H9 (cell line): ENCODE data around the gene DNAJC2. TPM values are rescaled to one million over a fixed set of nuclear protein-coding genes. Genes with fewer than 3 reads are reported as not detected.
"Not testable (repeated sequence)": the region's sequence is repeated elsewhere in the genome, so short reads cannot be mapped to it uniquely, and the experiment has no call there.

Experiments
- DNase-seq: peaks from one replicate; pipeline ENCODE4 v3.0.0-alpha.2; 2017
- H2AFZ ChIP-seq: one replicate; pipeline ENCODE4 v1.6.1; 2013; ENCODE audit warnings: mild to moderate bottlenecking, low read length, control low read depth, moderate library complexity
- H2AK5ac ChIP-seq: 2 replicates; pipeline ENCODE4 v1.6.1; 2013; ENCODE audit warnings: low read length, control low read depth, mixed read lengths; ENCODE audit not compliant: insufficient read length
- H2BK120ac ChIP-seq: one replicate; pipeline ENCODE4 v1.6.1; 2013; ENCODE audit warnings: low read depth, mild to moderate bottlenecking, low read length, control low read depth, inconsistent platforms; ENCODE audit not compliant: poor library complexity, severe bottlenecking
- H2BK12ac ChIP-seq: 2 replicates; pipeline ENCODE4 v1.6.1; 2013; ENCODE audit warnings: low read length, control low read depth, mixed read lengths, low read depth; ENCODE audit not compliant: insufficient read length
- H2BK15ac ChIP-seq: 2 replicates; pipeline ENCODE4 v1.6.1; 2013; ENCODE audit warnings: low read depth, low read length, control low read depth
- H2BK20ac ChIP-seq: one replicate; pipeline ENCODE4 v1.6.1; 2013; ENCODE audit warnings: low read depth, mild to moderate bottlenecking, low read length, control low read depth, inconsistent platforms; ENCODE audit not compliant: poor library complexity, severe bottlenecking
- H2BK5ac ChIP-seq: 2 replicates; pipeline ENCODE4 v1.6.1; 2013; ENCODE audit warnings: low read length, control low read depth, mixed read lengths; ENCODE audit not compliant: insufficient read length
- H3K14ac ChIP-seq: 2 replicates; pipeline ENCODE4 v1.6.1; 2013; ENCODE audit warnings: low read length, control low read depth; ENCODE audit not compliant: insufficient read depth
- H3K18ac ChIP-seq: 2 replicates; pipeline ENCODE4 v1.6.1; 2013; ENCODE audit warnings: low read depth, mild to moderate bottlenecking, mixed read lengths, low read length, control low read depth; ENCODE audit not compliant: insufficient read length
- H3K23ac ChIP-seq: 2 replicates; pipeline ENCODE4 v1.6.1; 2013; ENCODE audit warnings: low read length, control low read depth, mixed read lengths, low read depth; ENCODE audit not compliant: insufficient read length
- H3K23me2 ChIP-seq: 2 replicates; pipeline ENCODE4 v1.6.1; 2013; ENCODE audit warnings: low read depth, mild to moderate bottlenecking, mixed read lengths, low read length, control low read depth; ENCODE audit not compliant: insufficient read length, poor library complexity, severe bottlenecking
- H3K27ac ChIP-seq: 2 replicates; pipeline ENCODE4 v1.5.1; 2013; ENCODE audit warnings: low read length, control low read depth, mixed read lengths, low read depth; ENCODE audit not compliant: insufficient read length
- H3K27me3 ChIP-seq: 2 replicates; pipeline ENCODE4 v1.6.1; 2013; ENCODE audit warnings: low read length, control low read depth, inconsistent platforms; ENCODE audit not compliant: insufficient read depth
- H3K4ac ChIP-seq: 2 replicates; pipeline ENCODE4 v1.6.1; 2013; ENCODE audit warnings: low read depth, mild to moderate bottlenecking, control low read depth, inconsistent platforms, low read length, moderate library complexity
- H3K4me1 ChIP-seq: 2 replicates; pipeline ENCODE4 v1.6.1; 2013; ENCODE audit warnings: low read length, control low read depth, inconsistent platforms; ENCODE audit not compliant: insufficient read depth
- H3K4me2 ChIP-seq: 2 replicates; pipeline ENCODE4 v1.6.1; 2013; ENCODE audit warnings: low read length, control low read depth, mixed read lengths; ENCODE audit not compliant: insufficient read length, insufficient read depth
- H3K56ac ChIP-seq: 2 replicates; pipeline ENCODE4 v1.6.1; 2013; ENCODE audit warnings: low read depth, mild to moderate bottlenecking, mixed read lengths, low read length, control low read depth; ENCODE audit not compliant: insufficient read length
- H3K79me1 ChIP-seq: 2 replicates; pipeline ENCODE4 v1.6.1; 2013; ENCODE audit warnings: low read depth, mild to moderate bottlenecking, moderate library complexity, low read length, control low read depth, inconsistent platforms; ENCODE audit not compliant: insufficient read depth, poor library complexity, severe bottlenecking
- H3K79me2 ChIP-seq: 2 replicates; pipeline ENCODE4 v1.6.1; 2013; ENCODE audit warnings: low read length, control low read depth, inconsistent platforms; ENCODE audit not compliant: insufficient read depth
- H3K9ac ChIP-seq: 2 replicates; pipeline ENCODE4 v1.6.1; 2013; ENCODE audit warnings: low read length, control low read depth, mixed read lengths; ENCODE audit not compliant: insufficient read length; ENCODE audit errors: extremely low read depth
- H3K9me3 ChIP-seq: one replicate; pipeline ENCODE4 v1.6.1; 2013; ENCODE audit warnings: low read depth, low read length, inconsistent platforms; ENCODE audit not compliant: control insufficient read depth
- H3T11ph ChIP-seq: one replicate; pipeline ENCODE4 v1.6.1; 2013; ENCODE audit warnings: mild to moderate bottlenecking, low read length, control low read depth, inconsistent platforms
- H4K20me1 ChIP-seq: one replicate; pipeline ENCODE4 v1.6.1; 2013; ENCODE audit not compliant: control insufficient read depth, insufficient read length, insufficient read depth
- H4K5ac ChIP-seq: 2 replicates; pipeline ENCODE4 v1.6.1; 2013; ENCODE audit warnings: low read depth, mild to moderate bottlenecking, mixed read lengths, low read length, control low read depth; ENCODE audit not compliant: insufficient read length
- H4K8ac ChIP-seq: replicated peaks from 2 replicates; pipeline ENCODE4 v1.6.1; 2013; ENCODE audit warnings: low read length, control low read depth, mixed read lengths, low read depth; ENCODE audit not compliant: insufficient read length
- H4K91ac ChIP-seq: 2 replicates; pipeline ENCODE4 v1.6.1; 2013; ENCODE audit warnings: low read depth, mild to moderate bottlenecking, moderate library complexity, mixed read lengths, low read length, control low read depth; ENCODE audit not compliant: insufficient read length
- H3K27ac Mint-ChIP-seq, 3 experiments: 2 replicates in 2 of 3; 3 replicates in 1 of 3; pipeline ENCODE4 v1.8.0; 2020 to 2021; ENCODE audit warnings: mixed read lengths in 3 of 3, mild to moderate bottlenecking in 1 of 3, moderate library complexity in 1 of 3
- H3K27me3 Mint-ChIP-seq: 2 replicates; pipeline ENCODE4 v1.8.0; 2021; ENCODE audit warnings: low read depth, mild to moderate bottlenecking, moderate library complexity, mixed read lengths
- H3K36me3 Mint-ChIP-seq, 3 experiments: 2 replicates in 2 of 3; 3 replicates in 1 of 3; pipeline ENCODE4 v1.8.0; 2020 to 2021; ENCODE audit warnings: low read depth in 3 of 3, mixed read lengths in 3 of 3; ENCODE audit not compliant: insufficient read depth in 1 of 3
- H3K4me1 Mint-ChIP-seq, 2 experiments: 2 replicates each; pipeline ENCODE4 v1.8.0; 2020; ENCODE audit warnings: mixed read lengths in 2 of 2
- H3K4me3 Mint-ChIP-seq, 2 experiments: 2 replicates in 1 of 2; 3 replicates in 1 of 2; pipeline ENCODE4 v1.8.0; 2020 to 2021; ENCODE audit warnings: mild to moderate bottlenecking in 2 of 2, mixed read lengths in 2 of 2, moderate library complexity in 1 of 2
- H3K9me3 Mint-ChIP-seq, 2 experiments: 2 replicates in 1 of 2; 3 replicates in 1 of 2; pipeline ENCODE4 v1.8.0; 2020; ENCODE audit warnings: mild to moderate bottlenecking in 2 of 2, mixed read lengths in 2 of 2, moderate library complexity in 1 of 2
- WGBS: extraction: QIAGEN DNeasy Blood & Tissue Kit; methylation state at CpG from one replicate; pipeline ENCODE4 v1.1.7; 2013; ENCODE audit warnings: missing lambda C conversion rate, low lambda C conversion rate, mixed read lengths; ENCODE audit not compliant: insufficient read length; ENCODE audit errors: extremely low coverage; 5-methylcytosine and 5-hydroxymethylcytosine counted together
- total RNA-seq: library from RNA; stranded (reverse); gene quantifications from 2 replicates; pipeline ENCODE4 v1.2.1, GENCODE V29; 2021

The DNAJC2 gene
- total RNA-seq, 1 experiment from 2014 or later = 57.9 TPM

DNA sequence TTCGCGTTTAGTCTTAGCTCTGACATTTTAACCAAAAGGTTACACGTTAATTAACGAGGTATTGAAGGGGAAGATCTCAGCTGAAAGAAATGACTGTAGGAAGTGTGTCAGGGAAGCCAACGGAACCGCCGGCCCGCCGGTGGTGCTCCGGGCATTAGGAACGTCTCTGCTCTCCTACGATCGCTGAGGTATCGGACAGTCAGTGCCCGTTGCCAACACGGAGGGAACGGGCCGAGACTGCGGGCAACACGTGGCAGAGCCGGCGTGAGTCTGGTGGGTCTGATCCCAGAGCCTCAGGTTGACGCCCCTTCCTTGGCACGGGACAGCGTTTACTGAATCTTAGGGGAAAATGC, 63.8 kb downstream of the DNAJC2 start:
- not testable (repeated sequence) for H3K9me3 Mint-ChIP-seq, H3K9ac ChIP-seq
- peaks cover 51% of the 10 kb centered on the region for H3K27me3 Mint-ChIP-seq

DNA sequence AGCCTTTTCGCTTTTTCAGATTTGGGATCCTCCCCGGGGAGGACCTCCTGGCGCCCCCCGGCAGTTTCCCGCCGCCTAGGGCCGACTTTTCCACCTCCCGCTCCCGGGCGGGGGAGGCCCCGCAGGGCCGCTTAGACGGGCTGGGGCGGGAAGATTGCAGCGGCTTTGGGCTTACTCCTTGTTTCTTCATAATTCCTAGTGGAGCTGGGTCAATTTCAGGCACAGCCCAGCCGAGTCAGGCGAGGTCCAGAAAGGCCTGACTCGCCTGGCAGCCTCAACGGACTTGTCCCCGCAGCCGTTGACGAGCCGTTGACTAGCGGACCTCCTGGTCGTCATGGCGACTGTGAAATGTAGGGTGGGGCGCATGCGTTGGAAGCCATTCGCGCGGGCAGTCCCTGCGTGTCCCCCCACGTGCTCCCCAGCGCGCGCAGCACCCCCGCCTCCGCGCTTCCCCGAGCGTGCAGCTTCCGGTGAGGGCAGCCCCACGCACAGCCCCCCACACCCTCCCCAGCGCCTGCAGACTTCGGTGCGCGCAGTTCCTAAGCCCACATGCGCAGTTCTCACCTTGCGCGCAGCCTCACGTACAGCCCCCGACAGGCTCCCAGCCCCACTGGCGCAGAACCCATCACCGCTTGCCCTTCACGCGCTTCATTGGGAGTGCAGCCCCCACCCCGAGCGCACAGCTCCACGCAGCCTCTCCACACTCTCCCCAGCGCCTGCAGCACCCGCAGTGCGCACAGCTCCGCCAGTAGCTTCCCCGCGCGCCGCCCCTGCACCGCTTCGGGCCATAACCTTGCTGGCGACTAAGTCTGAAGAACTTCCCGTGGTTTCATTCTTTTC, 64.4 kb downstream of the DNAJC2 start:
- not testable (repeated sequence) for H3K27me3 ChIP-seq, H3K18ac ChIP-seq, H3K9me3 Mint-ChIP-seq, H3K4me1 ChIP-seq, H2AFZ ChIP-seq, H2AK5ac ChIP-seq, H3K79me1 ChIP-seq, H3K36me3 Mint-ChIP-seq, H4K91ac ChIP-seq, H3K14ac ChIP-seq, H2BK20ac ChIP-seq, H3K4ac ChIP-seq, H3K27ac Mint-ChIP-seq, H4K5ac ChIP-seq, H4K8ac ChIP-seq, H3K56ac ChIP-seq, H3K23ac ChIP-seq, H2BK5ac ChIP-seq, H2BK12ac ChIP-seq, H3K9ac ChIP-seq, H3K23me2 ChIP-seq, H2BK120ac ChIP-seq, H3K79me2 ChIP-seq, H2BK15ac ChIP-seq, H3T11ph ChIP-seq, H3K9me3 ChIP-seq, H4K20me1 ChIP-seq, H3K27ac ChIP-seq
- Mint-ChIP-seq H3K4me3 (peak overlapping the region; percentile 75 to 94), H3K4me1 (peaks cover 11 to 15% of the 10 kb centered on the region in 2 experiments), H3K27me3 (peaks cover 51% of the 10 kb centered on the region)
- H3K4me2 ChIP-seq = peak overlapping the region; percentile 47
- peak; percentile 72 for DNase-seq
- no CpG with 5 or more reads among the region's 71 CpGs for WGBS

More for the DNA sequence above, 63.8 kb downstream of the DNAJC2 start:
- H2BK5ac ChIP-seq, H2AK5ac ChIP-seq, H4K5ac ChIP-seq, H3K27ac ChIP-seq, H2BK15ac ChIP-seq, H2AFZ ChIP-seq, H3K4me1 ChIP-seq, H3K79me1 ChIP-seq, H3K9me3 ChIP-seq, H3K79me2 ChIP-seq, H3K18ac ChIP-seq, H3K14ac ChIP-seq, H2BK120ac ChIP-seq, H4K20me1 ChIP-seq, H3K23ac ChIP-seq, H3T11ph ChIP-seq, H3K4ac ChIP-seq, H4K8ac ChIP-seq, H3K56ac ChIP-seq, H2BK20ac ChIP-seq, H2BK12ac ChIP-seq, H3K36me3 Mint-ChIP-seq, H3K27me3 ChIP-seq, H3K27ac Mint-ChIP-seq, H3K23me2 ChIP-seq, H4K91ac ChIP-seq: not testable (repeated sequence)
- no CpG with 5 or more reads among the region's 25 CpGs for WGBS
- Mint-ChIP-seq H3K4me1 (peaks cover 11 to 15% of the 10 kb centered on the region in 2 experiments), H3K4me3 (peak overlapping the region; percentile 75 to 94)
- H3K4me2 ChIP-seq = peak overlapping the region; percentile 47
- DNase-seq = peak; percentile 36
